ENCODE data around the gene HMGCS2.

Gene HMGCS2

GRCh38 chr1:119752592-119752991 is 16.1 kb downstream of the HMGCS2 start:
- DNase-seq: no peak

GRCh38 chr1:119748040-119748439 is 20.7 kb downstream of the HMGCS2 start:
- DNase-seq: no peak

- no peak for DNase-seq
Measured at GRCh38 chr1:119747451-119747850, 21.3 kb downstream of the HMGCS2 start.

DNA sequence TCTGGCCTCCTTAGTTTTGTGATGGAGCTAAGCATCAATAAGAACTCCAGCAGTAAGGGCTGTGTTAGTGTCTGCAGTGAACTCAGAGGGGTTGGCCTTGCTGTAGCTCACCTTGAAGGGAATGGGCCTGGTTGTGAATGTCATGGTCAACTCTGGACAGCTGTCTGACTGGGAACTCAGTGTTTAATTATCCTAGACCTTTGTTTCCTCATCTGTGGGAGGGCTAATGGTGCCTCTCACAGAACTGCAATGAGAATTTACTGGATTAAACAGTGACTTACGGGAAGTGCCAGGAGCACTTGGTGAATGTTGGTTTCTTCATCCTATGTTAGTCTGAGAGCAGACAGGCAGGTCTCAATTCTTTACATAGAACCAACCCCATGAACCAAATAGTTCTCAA is 23.7 kb downstream of the HMGCS2 start:
- no peak for DNase-seq

GRCh38 chr1:119744598-119744942 is 24.1 kb downstream of the HMGCS2 start:
- no peak for DNase-seq

- DNase-seq: peak; percentile 32
Measured at GRCh38 chr1:119743776-119744597, 24.7 kb downstream of the HMGCS2 start.

DNA sequence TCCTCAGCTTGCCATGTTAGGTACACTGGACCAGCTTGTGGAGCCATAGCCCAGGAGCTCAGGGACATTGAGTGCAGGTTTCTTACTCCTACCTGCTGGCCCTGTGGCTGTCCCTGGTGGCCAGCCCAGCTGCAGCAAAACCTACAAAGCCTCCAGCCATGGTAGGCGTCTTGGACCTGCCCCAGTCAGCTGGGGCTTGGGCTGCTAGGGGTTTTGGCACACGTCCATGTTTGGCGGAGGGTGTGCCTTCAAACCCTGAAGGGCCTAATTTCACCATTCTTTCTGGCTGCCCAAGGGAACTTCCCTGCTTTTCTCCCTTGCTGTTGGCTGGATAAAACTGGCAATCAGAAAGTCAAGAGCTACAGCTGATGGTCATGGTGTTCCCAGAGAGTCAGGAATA is 25.4 kb downstream of the HMGCS2 start:
- DNase-seq: no peak

GRCh38 chr1:119742677-119743076 is 26.0 kb downstream of the HMGCS2 start:
- no peak for DNase-seq

- no peak for DNase-seq
Measured at GRCh38 chr1:119742202-119742601, 26.5 kb downstream of the HMGCS2 start.

DNA sequence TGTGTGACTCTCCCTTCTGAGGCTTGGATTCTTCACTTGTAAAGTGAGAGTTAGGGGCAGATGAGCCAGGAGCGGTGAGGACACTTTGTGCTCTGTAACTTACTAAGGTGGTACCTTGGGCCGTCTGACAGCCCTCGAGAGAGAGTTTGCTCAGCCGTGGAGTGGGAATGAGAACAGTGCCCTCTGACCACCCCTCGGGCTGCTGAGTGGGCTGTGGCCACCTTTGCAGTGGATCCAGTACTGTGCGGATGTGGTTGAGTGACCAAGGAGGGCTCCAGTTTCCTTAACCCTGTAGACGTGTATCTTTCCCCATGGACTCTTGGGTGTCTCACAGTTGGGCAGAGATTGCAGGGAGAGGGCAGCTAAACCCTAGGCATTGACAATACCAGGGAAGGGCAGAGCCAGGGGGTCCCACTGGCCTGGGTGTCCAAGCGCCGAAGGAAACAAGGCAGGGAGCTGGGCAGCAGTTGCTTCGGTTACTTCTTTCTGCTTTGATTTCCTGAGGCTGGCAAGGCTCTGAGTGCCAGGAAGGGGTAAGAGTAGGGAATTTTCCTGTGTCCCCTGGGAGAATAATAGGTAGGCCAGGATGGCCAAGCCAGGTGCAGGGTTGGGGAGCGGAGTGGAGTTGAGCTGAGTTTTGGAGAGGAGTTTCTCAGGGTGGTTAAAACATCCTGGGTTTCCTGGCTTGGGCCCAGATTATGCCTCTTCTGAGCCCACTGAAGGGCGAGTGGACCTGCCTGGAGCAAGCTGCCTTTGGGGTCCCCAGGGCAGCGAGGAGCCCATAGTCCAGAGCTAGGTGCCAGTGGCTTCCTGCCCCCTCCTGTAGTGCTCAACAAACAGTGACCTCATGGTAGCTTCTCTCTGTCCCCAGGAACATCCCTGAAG is 27.6 kb downstream of the HMGCS2 start:
- no peak for DNase-seq

DNA sequence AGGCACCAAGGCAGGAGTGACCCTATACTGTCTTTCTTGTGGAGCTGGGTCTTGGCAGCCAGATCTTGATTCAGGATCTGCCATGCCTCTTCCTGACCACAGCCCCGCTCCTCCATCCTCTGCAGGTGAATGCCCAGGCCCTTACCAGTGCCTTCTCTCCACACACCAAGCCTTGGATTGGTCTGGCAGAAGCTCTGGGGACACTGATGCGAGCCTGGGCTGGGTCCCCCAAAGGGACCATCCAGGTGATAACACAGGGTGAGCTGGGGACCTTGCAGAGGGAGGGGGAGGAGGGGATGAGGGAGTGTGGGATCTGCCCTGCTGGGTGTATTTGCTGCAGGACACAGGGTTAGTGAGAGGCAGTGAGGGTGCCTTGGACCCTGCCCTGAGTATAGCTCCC is 28.4 kb downstream of the HMGCS2 start:
- DNase-seq: no peak

DNA sequence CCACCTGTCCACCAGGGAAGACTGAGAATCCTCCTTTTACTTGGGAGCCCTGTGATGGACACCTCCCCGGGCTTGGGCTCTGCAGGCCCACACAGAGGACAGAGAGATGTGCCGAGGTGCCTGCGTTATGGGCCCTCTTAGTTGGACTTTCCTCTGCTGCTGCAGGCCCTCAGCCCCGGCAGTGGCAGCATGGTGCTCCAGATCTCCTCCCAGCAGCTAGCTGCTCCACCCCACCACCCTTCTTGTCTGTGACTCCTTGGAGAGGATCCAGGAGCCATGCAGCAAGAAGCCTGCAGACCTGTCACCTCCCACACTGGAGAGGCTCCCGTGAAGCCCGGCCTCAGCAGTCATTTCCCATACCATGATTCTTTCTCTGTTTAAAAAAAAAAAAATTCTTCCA is 29.6 kb downstream of the HMGCS2 start:
- DNase-seq: no peak

GRCh38 chr1:119738100-119738720 is 30.5 kb downstream of the HMGCS2 start:
- no peak for DNase-seq

DNA sequence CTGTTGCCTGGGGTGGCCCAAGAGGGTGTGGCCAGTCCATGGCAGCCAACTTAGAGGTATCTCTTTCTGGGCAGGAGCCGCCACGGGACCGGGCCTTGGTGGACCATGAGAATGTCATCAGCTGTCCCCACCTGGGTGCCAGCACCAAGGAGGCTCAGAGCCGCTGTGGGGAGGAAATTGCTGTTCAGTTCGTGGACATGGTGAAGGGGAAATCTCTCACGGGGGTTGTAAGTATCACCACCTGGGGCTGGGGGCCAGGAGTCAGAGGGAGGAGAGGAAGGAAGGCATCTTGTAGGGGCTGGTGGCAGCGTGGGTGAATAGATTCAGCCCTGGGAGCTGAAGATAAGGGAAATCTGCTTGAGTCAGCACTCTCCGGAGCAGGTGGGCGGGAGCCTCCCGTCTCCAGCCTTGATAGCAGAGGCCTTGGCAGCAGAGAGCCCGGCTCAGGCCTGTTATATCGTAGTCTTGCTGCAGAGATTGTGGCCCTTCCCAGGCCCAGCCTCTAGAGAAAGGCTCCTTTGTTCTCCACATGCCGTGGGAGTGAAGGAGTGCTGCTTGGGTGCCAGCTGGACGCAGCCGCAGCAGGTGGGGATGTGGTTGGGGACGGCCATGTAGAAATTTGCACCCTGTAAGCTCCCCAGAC is 31.5 kb downstream of the HMGCS2 start:
- DNase-seq: no peak

DNA sequence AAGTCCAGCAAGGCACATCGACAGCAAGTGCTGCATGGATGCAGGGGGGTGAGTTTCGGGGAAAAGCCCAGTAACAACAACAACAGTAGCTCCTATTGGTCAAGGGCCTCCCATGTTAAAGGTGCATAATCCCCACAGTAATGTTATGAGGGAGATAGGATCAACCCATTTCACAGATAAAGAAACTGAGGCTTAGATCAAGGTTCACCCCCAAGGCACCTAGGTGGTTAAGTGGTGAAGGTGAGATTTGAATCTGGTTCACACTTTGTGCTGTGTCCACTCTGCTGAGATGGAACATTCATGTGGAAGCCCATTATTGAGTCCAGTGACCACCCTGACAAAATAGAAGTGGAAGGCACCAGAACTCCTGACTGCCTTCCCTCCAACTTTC is 32.1 kb downstream of the HMGCS2 start:
- DNase-seq: no peak

- DNase-seq: no peak
Measured at GRCh38 chr1:119735217-119735616, 33.5 kb downstream of the HMGCS2 start.

DNA sequence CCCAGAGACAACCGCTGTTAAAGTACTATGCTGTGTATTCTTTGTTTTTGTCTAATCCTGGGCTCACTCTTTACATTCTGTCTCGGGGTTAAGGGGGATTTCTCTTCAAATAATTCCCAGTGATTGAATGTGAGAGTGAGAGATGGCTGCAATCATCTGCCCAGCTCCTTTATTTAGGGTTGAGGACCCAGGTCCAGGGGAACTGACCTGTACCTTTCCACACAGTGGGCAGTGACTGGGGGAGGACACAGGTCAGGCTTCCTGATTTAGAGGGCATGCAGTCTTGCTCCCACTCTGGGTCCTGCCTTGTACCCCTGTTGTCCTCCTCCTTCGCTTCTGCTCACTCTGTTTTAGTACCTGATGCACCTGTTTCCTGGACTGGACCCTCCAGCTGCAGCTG is 35.0 kb downstream of the HMGCS2 start:
- no peak for DNase-seq

GRCh38 chr1:119732465-119733168 is 36.1 kb downstream of the HMGCS2 start:
- no peak for DNase-seq

- DNase-seq: no peak
Measured at GRCh38 chr1:119731741-119732430, 36.8 kb downstream of the HMGCS2 start.

- no peak for DNase-seq
Measured at GRCh38 chr1:119731060-119731459, 37.6 kb downstream of the HMGCS2 start.

GRCh38 chr1:119729044-119729443 is 39.7 kb downstream of the HMGCS2 start:
- no peak for DNase-seq

DNA sequence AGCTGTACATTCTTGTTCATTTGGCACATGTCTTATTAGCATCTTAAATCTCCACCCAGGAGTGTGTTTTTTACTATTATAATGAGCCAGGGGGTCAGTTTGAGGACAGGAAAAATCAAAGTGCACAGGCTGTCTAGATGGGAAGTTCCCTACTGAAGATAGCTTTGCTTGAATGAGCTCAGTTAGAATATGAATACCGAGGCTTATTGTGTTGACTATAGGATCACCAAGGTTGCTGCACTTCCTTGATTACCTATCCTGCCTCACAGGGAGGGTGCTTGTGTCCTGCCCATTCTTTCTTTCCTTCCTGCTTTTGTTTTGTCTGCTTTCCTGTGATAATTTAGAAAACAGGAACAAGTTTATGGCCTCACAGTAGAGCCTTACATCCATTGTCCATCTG is 40.7 kb downstream of the HMGCS2 start:
- DNase-seq: no peak
